ENCODE results near the gene CA11.
A peak's percentile ranks its signal among the peaks of the same experiment; 100 is the strongest.
"Not testable (repeated sequence)": the region's sequence is repeated elsewhere in the genome, so short reads cannot be mapped to it uniquely, and the experiment has no call there.

CA11 gene

GRCh38 chr19:48646001-48646721, at the start of gene CA11:
Gene CA11 (minus strand): TSS chr19:48646187. CDS start chr19:48645632, 555 bp downstream.
- Mint-ChIP-seq H3K4me3 (peak within 1 kb of the TSS; percentile 90 to 92 (median 90)), H3K9me3 (no peaks in the 10 kb centered on the region), H3K4me1 (peaks cover 32% of the 10 kb centered on the region), H3K27me3 (ENCODE audit: low read depth) (no peaks in the 10 kb centered on the region), H3K36me3 (ENCODE audit: low read depth) (no peaks in the 10 kb centered on the region), H3K27ac (peak within 1 kb of the TSS; percentile 91 to 98 (median 96))
- TF ChIP-seq CTCF (IDR thresholded peaks at IDR 0.05; ENCODE audit: unreplicated experiment in 3 of 3): peak; percentile 88 to 95 (median 93)

- H3K27ac Mint-ChIP-seq; H3K9me3 Mint-ChIP-seq; H3K4me3 Mint-ChIP-seq; H3K36me3 Mint-ChIP-seq (ENCODE audit: low read depth): not testable (repeated sequence)
- Mint-ChIP-seq H3K27me3 (ENCODE audit: low read depth) (peaks cover 46% of the 10 kb centered on the region), H3K4me1 (peaks cover 11% of the 10 kb centered on the region)
Measured at GRCh38 chr19:48693629-48694028, 47.6 kb upstream of the CA11 start.

GRCh38 chr19:48689449-48689848, 43.5 kb upstream of the CA11 start:
- peaks cover 3% of the 10 kb centered on the region for H3K36me3 Mint-ChIP-seq (ENCODE audit: low read depth)
- peaks cover 13% of the 10 kb centered on the region for H3K27me3 Mint-ChIP-seq (ENCODE audit: low read depth)
- no peak for TF ChIP-seq CTCF (IDR thresholded peaks at IDR 0.05; ENCODE audit: unreplicated experiment in 3 of 3)
- H3K9me3 Mint-ChIP-seq: no peaks in the 10 kb centered on the region
- H3K4me1 Mint-ChIP-seq: peaks cover 22% of the 10 kb centered on the region
- H3K4me3 Mint-ChIP-seq: no peak overlapping the region
- H3K27ac Mint-ChIP-seq: peak overlapping the region; percentile 38 to 70 (median 64)

GRCh38 chr19:48687776-48688175, 41.8 kb upstream of the CA11 start:
- peaks cover 27% of the 10 kb centered on the region for H3K4me1 Mint-ChIP-seq
- H3K9me3 Mint-ChIP-seq: no peaks in the 10 kb centered on the region
- peaks cover 10% of the 10 kb centered on the region for H3K27me3 Mint-ChIP-seq (ENCODE audit: low read depth)
- no peak overlapping the region for H3K27ac Mint-ChIP-seq
- no peak overlapping the region for H3K4me3 Mint-ChIP-seq
- no peak for TF ChIP-seq CTCF (IDR thresholded peaks at IDR 0.05; ENCODE audit: unreplicated experiment in 3 of 3)
- H3K36me3 Mint-ChIP-seq (ENCODE audit: low read depth): no peaks in the 10 kb centered on the region

- not testable (repeated sequence) for H3K9me3 Mint-ChIP-seq; H3K36me3 Mint-ChIP-seq (ENCODE audit: low read depth); H3K4me3 Mint-ChIP-seq
- peaks cover 27% of the 10 kb centered on the region for H3K4me1 Mint-ChIP-seq
- peaks cover 10% of the 10 kb centered on the region for H3K27me3 Mint-ChIP-seq (ENCODE audit: low read depth)
- peak overlapping the region in 2 of 3 experiments; percentile 55 to 59 for H3K27ac Mint-ChIP-seq
Measured at GRCh38 chr19:48686637-48687036, 40.6 kb upstream of the CA11 start.

- H3K27ac Mint-ChIP-seq: no peak overlapping the region
- peaks cover 30% of the 10 kb centered on the region for H3K4me1 Mint-ChIP-seq
- no peak for TF ChIP-seq CTCF (IDR thresholded peaks at IDR 0.05; ENCODE audit: unreplicated experiment in 3 of 3)
- no peaks in the 10 kb centered on the region for H3K36me3 Mint-ChIP-seq (ENCODE audit: low read depth)
- no peaks in the 10 kb centered on the region for H3K9me3 Mint-ChIP-seq
- H3K27me3 Mint-ChIP-seq (ENCODE audit: low read depth): peaks cover 10% of the 10 kb centered on the region
- no peak overlapping the region for H3K4me3 Mint-ChIP-seq
Measured at GRCh38 chr19:48686088-48686487, 40.1 kb upstream of the CA11 start.

GRCh38 chr19:48685583-48685982, 39.6 kb upstream of the CA11 start:
- no peak overlapping the region for H3K27ac Mint-ChIP-seq
- H3K36me3 Mint-ChIP-seq (ENCODE audit: low read depth): no peaks in the 10 kb centered on the region

More at GRCh38 chr19:48685583-48685982, 39.6 kb upstream of the CA11 start:
- no peak for TF ChIP-seq CTCF (IDR thresholded peaks at IDR 0.05; ENCODE audit: unreplicated experiment in 3 of 3)
- no peak overlapping the region for H3K4me3 Mint-ChIP-seq
- H3K4me1 Mint-ChIP-seq: peaks cover 33% of the 10 kb centered on the region
- H3K27me3 Mint-ChIP-seq (ENCODE audit: low read depth): peaks cover 10% of the 10 kb centered on the region
- H3K9me3 Mint-ChIP-seq: no peaks in the 10 kb centered on the region
